ENCODE measurements around the gene PIK3AP1. TPM values are rescaled to one million over a fixed set of nuclear protein-coding genes. Genes with fewer than 3 reads are reported as not detected.
A peak's percentile ranks its signal among the peaks of the same experiment; 100 is the strongest.
"Not testable (repeated sequence)": the region's sequence is repeated elsewhere in the genome, so short reads cannot be mapped to it uniquely, and the experiment has no call there.

PIK3AP1 gene
- total RNA-seq, 1 experiment from 2014 or later = 1.7 TPM

GRCh38 chr10:96577069-96577468, 143.2 kb downstream of the PIK3AP1 start:
- peak overlapping the region; percentile 40 for H3K4me2 ChIP-seq
- H3F3A ChIP-seq (ENCODE audit: insufficient read depth, low read depth) = no peaks in the 10 kb centered on the region
- H3K4me3 ChIP-seq = no peak overlapping the region
- no TSS peak for BruUV-seq (replicated peaks)
- H3K9me3 ChIP-seq (ENCODE audit: insufficient read depth, low read depth) = no peaks in the 10 kb centered on the region
- H3K9me2 ChIP-seq (ENCODE audit: insufficient read depth) = no peaks in the 10 kb centered on the region
- intact Hi-C loops (cut with micrococcal nuclease; ENCODE audit: unreplicated experiment) = loop anchor here (10.0 kb wide), 1 partner anchor 52 kb away; no protein-coding TSS in a partner anchor
- no peaks in the 10 kb centered on the region for H3K27me3 ChIP-seq (ENCODE audit: insufficient read depth, low read depth)
- DNase-seq = peak in 1 of 2 experiments; percentile 83
- H2AFZ ChIP-seq = no peak overlapping the region
- peaks cover 11% of the 10 kb centered on the region; the same call in 1 of the 2 replicates for H3K4me1 ChIP-seq (replicated peaks; ENCODE audit: insufficient read depth)
- H3K79me2 ChIP-seq (ENCODE audit: low read depth) = peaks cover 93% of the 10 kb centered on the region
- H3K36me3 ChIP-seq (ENCODE audit: low read depth) = no peaks in the 10 kb centered on the region
- POLR2A ChIA-PET (ENCODE audit: unreplicated experiment) = no interaction called here
- peaks cover 61% of the 10 kb centered on the region for H4K20me1 ChIP-seq (ENCODE audit: insufficient read depth)
- CTCF ChIA-PET = no interaction called here
- peak overlapping the region; percentile 46; the same call in 1 of the 2 replicates for H3K27ac ChIP-seq
- TF ChIP-seq EZH2 (IDR thresholded peaks at IDR 0.05; ENCODE audit: low read depth) (no peak), CTCF (conservative IDR thresholded peaks at IDR 0.05) (no peak)

- ChIA-PET CTCF (no interaction called here), POLR2A (ENCODE audit: unreplicated experiment) (no interaction called here)
- DNase-seq = no peak
- TF ChIP-seq CTCF (conservative IDR thresholded peaks at IDR 0.05) = no peak
- no peak for TF ChIP-seq EZH2 (IDR thresholded peaks at IDR 0.05; ENCODE audit: low read depth)
- no TSS peak for BruUV-seq (replicated peaks)
- Histone ChIP-seq H2AFZ (no peak overlapping the region), H3K27me3 (ENCODE audit: insufficient read depth, low read depth) (no peaks in the 10 kb centered on the region), H4K20me1 (ENCODE audit: insufficient read depth) (peaks cover 58% of the 10 kb centered on the region), H3K27ac (no peak overlapping the region), H3F3A (ENCODE audit: insufficient read depth, low read depth) (no peaks in the 10 kb centered on the region), H3K4me2 (peak overlapping the region; percentile 40; the same call in 1 of the 2 replicates), H3K9me3 (ENCODE audit: insufficient read depth, low read depth) (no peaks in the 10 kb centered on the region), H3K79me2 (ENCODE audit: low read depth) (peaks cover 93% of the 10 kb centered on the region), H3K36me3 (ENCODE audit: low read depth) (no peaks in the 10 kb centered on the region), H3K4me1 (replicated peaks; ENCODE audit: insufficient read depth) (peaks cover 11% of the 10 kb centered on the region; the same call in 1 of the 2 replicates), H3K9me2 (ENCODE audit: insufficient read depth) (no peaks in the 10 kb centered on the region), H3K4me3 (no peak overlapping the region)
- intact Hi-C loops (cut with micrococcal nuclease; ENCODE audit: unreplicated experiment) = loop anchor here (10.0 kb wide), 1 partner anchor 52 kb away; no protein-coding TSS in a partner anchor
Measured at GRCh38 chr10:96576277-96576980, 143.9 kb downstream of the PIK3AP1 start.

- H3K27me3 ChIP-seq (ENCODE audit: insufficient read depth, low read depth); H2AFZ ChIP-seq; H3K9me3 ChIP-seq (ENCODE audit: insufficient read depth, low read depth); H3K4me3 ChIP-seq; H3K9me2 ChIP-seq (ENCODE audit: insufficient read depth); H3F3A ChIP-seq (ENCODE audit: insufficient read depth, low read depth); H3K27ac ChIP-seq; POLR2A ChIA-PET (ENCODE audit: unreplicated experiment); BruUV-seq (replicated peaks); CTCF ChIA-PET; DNase-seq; H3K36me3 ChIP-seq (ENCODE audit: low read depth); H3K4me2 ChIP-seq: not testable (repeated sequence)
- H4K20me1 ChIP-seq (ENCODE audit: insufficient read depth) = peaks cover 56% of the 10 kb centered on the region
- peaks cover 11% of the 10 kb centered on the region; the same call in 1 of the 2 replicates for H3K4me1 ChIP-seq (replicated peaks; ENCODE audit: insufficient read depth)
- intact Hi-C loops (cut with micrococcal nuclease; ENCODE audit: unreplicated experiment) = loop anchor here (10.0 kb wide), 1 partner anchor 50 kb away; no protein-coding TSS in a partner anchor
- peaks cover 88% of the 10 kb centered on the region for H3K79me2 ChIP-seq (ENCODE audit: low read depth)
Measured at GRCh38 chr10:96574564-96574963, 145.8 kb downstream of the PIK3AP1 start.
